Liver (tissue), 3 donors: ENCODE measurements around the gene KIAA1217.

ENCODE experiments used
- CTCF ChIP-seq: fragments of 150-350 bp; IDR thresholded peaks from 2 replicates; pipeline ENCODE4 v1.5.1; 2017; ENCODE audit warnings: improper control_type of control experiment, low read depth, low read length; ENCODE audit not compliant: missing input control
- JUND ChIP-seq, 2 donors: IDR thresholded peaks; 2 replicates each; pipeline ENCODE4 v1.6.1; 2016; ENCODE audit warnings: antibody characterized with exemption in 2 of 2
- NR2F2 ChIP-seq: IDR thresholded peaks from 2 replicates; pipeline ENCODE4 v1.6.1; 2016; ENCODE audit warnings: antibody characterized with exemption
- RAD21 ChIP-seq, 2 donors: IDR thresholded peaks; 2 replicates each; pipeline ENCODE4 v1.6.1; 2016; ENCODE audit warnings: antibody characterized with exemption in 2 of 2, mild to moderate bottlenecking in 2 of 2
- SP1 ChIP-seq: IDR thresholded peaks from 2 replicates; pipeline ENCODE4 v1.6.1; 2018; ENCODE audit warnings: antibody characterized with exemption, mild to moderate bottlenecking
- TF ChIP-seq, protein P1 (sequence below): IDR thresholded peaks from 2 replicates; pipeline ENCODE4 v1.6.1; 2016; ENCODE audit warnings: antibody characterized with exemption, mild to moderate bottlenecking
- donor health status: healthy.
- donor health status: healthy.

DNA sequence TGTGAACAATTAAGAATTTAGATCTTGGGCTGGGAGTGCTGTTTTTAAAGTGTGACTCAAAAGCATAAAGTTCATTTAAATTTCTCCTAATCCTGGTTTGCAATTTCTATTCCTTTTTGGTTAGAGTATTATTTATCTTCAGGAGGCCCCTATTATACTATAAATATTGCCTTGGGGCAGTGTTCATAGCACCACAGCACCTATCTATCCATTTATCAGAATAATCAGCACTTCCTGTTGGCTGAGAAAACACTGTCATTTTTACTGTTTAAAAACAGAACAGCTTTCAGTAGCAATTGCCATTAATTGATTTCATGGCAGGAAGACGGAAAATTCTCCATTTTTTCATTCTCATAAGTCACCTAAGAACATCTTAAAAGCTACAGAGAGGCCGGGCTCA lies 111.4 kb downstream of the KIAA1217 start:
- TF ChIP-seq CTCF: no peak
- no peak for TF ChIP-seq RAD21 (IDR thresholded peaks at IDR 0.05)
- TF ChIP-seq JUND (IDR thresholded peaks at IDR 0.05): no peak
- TF ChIP-seq NR2F2: no peak
- TF ChIP-seq, protein P1, sequence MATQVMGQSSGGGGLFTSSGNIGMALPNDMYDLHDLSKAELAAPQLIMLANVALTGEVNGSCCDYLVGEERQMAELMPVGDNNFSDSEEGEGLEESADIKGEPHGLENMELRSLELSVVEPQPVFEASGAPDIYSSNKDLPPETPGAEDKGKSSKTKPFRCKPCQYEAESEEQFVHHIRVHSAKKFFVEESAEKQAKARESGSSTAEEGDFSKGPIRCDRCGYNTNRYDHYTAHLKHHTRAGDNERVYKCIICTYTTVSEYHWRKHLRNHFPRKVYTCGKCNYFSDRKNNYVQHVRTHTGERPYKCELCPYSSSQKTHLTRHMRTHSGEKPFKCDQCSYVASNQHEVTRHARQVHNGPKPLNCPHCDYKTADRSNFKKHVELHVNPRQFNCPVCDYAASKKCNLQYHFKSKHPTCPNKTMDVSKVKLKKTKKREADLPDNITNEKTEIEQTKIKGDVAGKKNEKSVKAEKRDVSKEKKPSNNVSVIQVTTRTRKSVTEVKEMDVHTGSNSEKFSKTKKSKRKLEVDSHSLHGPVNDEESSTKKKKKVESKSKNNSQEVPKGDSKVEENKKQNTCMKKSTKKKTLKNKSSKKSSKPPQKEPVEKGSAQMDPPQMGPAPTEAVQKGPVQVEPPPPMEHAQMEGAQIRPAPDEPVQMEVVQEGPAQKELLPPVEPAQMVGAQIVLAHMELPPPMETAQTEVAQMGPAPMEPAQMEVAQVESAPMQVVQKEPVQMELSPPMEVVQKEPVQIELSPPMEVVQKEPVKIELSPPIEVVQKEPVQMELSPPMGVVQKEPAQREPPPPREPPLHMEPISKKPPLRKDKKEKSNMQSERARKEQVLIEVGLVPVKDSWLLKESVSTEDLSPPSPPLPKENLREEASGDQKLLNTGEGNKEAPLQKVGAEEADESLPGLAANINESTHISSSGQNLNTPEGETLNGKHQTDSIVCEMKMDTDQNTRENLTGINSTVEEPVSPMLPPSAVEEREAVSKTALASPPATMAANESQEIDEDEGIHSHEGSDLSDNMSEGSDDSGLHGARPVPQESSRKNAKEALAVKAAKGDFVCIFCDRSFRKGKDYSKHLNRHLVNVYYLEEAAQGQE: no peak
- TF ChIP-seq SP1: no peak
